ENCODE results near the gene CCDC167.

CCDC167 gene

DNA sequence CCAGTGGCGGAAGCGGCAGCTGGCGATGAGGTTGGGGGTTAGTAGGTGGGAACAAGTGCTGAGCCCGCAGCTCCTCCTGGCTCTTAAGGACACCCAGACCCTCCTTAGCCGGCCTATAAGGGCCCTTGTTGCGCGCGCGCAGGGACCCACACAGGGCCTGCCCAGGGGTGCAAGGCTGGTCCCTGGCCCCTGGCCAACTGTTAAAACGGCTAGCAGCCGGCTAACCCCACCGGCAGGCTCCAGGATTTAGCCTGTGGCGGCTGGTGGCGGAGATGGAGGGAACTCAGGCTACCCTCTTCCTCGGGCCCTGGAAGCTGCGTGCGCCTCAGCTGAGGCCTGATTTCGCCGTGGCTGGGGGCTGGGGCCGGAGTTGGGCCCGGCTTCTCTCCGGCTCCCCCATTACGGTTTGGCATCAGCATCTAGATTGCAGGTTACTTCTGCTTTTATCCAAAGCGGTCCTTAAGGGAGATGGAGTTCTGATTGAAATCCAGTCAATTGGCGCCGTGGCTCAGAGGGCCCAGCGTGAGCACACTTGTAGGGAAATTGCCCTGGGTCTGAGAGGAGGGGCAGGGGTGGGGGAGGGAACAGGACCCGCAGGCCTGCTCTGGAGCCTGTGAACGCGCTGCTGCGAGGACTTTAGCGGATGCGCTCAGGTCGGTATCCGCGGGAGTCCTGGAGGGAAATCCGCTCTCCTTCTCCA, 36.9 kb upstream of the CCDC167 start:
- H3K4me3 ChIP-seq (ENCODE audit: low read depth, low read length), result no peak overlapping the region
- no peak for TF ChIP-seq CTCF (IDR thresholded peaks at IDR 0.05; ENCODE audit: low read depth, low read length)

GRCh38 chr6:37535759-37536490, 36.2 kb upstream of the CCDC167 start:
- TF ChIP-seq CTCF (IDR thresholded peaks at IDR 0.05; ENCODE audit: low read depth, low read length), result no peak
- no peak overlapping the region for H3K4me3 ChIP-seq (ENCODE audit: low read depth, low read length)

GRCh38 chr6:37535428-37535758, 35.7 kb upstream of the CCDC167 start:
- H3K4me3 ChIP-seq (ENCODE audit: low read depth, low read length), result no peak overlapping the region
- no peak for TF ChIP-seq CTCF (IDR thresholded peaks at IDR 0.05; ENCODE audit: low read depth, low read length)

DNA sequence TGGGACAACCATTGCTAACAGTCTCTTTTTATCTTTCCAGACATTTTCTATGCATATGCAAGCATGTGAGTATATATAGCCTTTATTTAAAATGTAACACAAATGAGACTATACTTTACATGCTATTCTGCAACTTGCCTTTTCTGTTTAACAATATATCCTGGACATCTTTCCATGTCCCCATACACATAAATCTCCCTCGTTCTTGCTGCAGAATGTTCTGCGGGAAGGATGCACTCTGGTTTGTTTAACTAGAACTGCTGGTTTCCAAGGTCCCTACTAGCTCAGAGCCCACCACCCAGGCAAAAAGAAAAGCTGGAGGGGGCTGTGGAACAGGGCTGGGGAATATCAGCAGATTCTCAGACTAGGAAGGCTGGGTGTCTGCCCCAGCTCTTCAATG, 35.2 kb upstream of the CCDC167 start:
- TF ChIP-seq CTCF (IDR thresholded peaks at IDR 0.05; ENCODE audit: low read depth, low read length), result no peak
- H3K4me3 ChIP-seq (ENCODE audit: low read depth, low read length), result no peak overlapping the region

GRCh38 chr6:37532122-37532521, 32.4 kb upstream of the CCDC167 start:
- no peak for TF ChIP-seq CTCF (IDR thresholded peaks at IDR 0.05; ENCODE audit: low read depth, low read length)
- no peak overlapping the region for H3K4me3 ChIP-seq (ENCODE audit: low read depth, low read length)

DNA sequence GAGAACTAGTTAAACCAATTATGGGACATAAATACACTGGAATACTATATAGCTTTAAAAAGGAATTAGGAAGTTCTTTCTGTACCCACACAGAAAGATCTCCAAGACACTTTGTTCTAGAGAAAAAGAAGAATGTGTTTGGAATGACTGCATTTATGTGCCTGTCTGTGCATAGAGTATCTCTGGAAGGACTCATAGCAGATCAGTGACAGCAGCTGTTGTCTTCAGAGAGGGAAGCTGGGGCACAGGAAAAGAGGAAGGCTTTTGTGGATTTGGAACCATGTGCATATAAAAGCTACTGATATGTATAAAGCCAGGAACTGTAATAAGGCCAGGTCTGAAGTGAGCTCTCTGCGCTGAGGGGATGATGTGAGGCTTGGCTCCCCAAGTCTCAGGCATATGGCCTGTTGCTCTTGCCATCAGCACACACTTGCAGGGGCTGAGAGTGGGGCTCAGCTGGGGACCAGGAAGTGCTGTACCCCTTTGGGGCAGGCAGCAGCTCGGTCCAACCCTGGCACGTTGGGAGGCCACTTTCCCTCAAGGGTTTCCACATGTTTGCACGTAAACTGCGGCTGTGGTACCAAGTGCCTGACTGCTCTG, 31.8 kb upstream of the CCDC167 start:
- TF ChIP-seq CTCF (IDR thresholded peaks at IDR 0.05; ENCODE audit: low read depth, low read length), result no peak
- H3K4me3 ChIP-seq (ENCODE audit: low read depth, low read length), result no peak overlapping the region

- H3K4me3 ChIP-seq (ENCODE audit: low read depth, low read length), result no peak overlapping the region
- TF ChIP-seq CTCF (IDR thresholded peaks at IDR 0.05; ENCODE audit: low read depth, low read length), result no peak
Observed at GRCh38 chr6:37531026-37531425, 31.3 kb upstream of the CCDC167 start.
